Amniotic epithelial cell (primary cell): ENCODE results near the gene ZC3H12C.
"Not testable (repeated sequence)": the region's sequence is repeated elsewhere in the genome, so short reads cannot be mapped to it uniquely, and the experiment has no call there.

Experiments used
- DNase-seq: peaks from one replicate; pipeline ENCODE4 v3.0.0-alpha.2; 2010; ENCODE audit warnings: low read depth

Gene ZC3H12C

DNA sequence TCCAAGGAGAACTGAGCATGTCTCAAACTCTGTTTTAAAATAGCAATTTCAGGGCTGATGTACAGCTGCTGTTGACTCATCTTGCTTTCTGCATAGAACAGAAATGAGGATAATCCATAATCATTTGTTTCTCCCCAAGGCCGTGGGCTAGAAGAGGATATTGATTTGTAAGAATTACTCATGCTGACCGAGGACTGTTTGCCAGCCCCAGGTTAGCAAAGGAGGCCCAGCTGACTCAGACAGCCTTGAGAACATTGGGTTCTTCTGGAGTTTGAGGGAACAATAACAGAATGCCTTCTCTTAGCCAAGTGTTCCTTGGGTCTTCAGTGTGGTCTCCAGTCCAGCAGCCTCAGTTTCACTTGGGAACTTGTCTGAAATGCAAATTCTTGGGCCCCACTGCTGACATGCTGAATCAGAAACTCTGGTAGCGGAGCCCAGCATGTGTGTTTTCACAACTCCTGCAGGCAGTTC is 92.0 kb downstream of the ZC3H12C start:
- DNase-seq, result peak; percentile 98

GRCh38 chr11:110185599-110185998 is 92.4 kb downstream of the ZC3H12C start:
- DNase-seq, result no peak

GRCh38 chr11:110186456-110186855 is 93.3 kb downstream of the ZC3H12C start:
- DNase-seq, result no peak

DNA sequence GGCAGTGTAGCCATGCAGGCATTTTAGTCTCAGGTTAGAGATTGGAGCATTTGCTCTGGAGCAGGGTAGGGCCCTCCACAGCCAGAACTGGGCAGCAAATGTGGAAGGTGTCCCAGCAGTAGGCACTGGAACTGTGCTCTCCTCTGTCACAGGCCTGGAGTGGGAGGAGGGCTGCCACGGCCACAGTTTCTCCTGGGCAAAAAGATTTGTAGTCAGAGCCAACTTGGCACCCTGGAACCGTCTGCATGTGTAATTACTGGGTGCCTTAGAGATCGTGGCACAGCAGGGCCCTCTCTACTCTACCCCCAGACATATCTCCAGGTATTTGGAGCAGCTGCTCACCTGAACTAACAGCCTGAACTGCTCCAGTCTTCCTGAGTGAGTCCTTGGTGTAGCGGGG is 93.7 kb downstream of the ZC3H12C start:
- no peak for DNase-seq

GRCh38 chr11:110187731-110188130 is 94.5 kb downstream of the ZC3H12C start:
- DNase-seq, result no peak

GRCh38 chr11:110190885-110191284 is 97.7 kb downstream of the ZC3H12C start:
- DNase-seq, result no peak

DNA sequence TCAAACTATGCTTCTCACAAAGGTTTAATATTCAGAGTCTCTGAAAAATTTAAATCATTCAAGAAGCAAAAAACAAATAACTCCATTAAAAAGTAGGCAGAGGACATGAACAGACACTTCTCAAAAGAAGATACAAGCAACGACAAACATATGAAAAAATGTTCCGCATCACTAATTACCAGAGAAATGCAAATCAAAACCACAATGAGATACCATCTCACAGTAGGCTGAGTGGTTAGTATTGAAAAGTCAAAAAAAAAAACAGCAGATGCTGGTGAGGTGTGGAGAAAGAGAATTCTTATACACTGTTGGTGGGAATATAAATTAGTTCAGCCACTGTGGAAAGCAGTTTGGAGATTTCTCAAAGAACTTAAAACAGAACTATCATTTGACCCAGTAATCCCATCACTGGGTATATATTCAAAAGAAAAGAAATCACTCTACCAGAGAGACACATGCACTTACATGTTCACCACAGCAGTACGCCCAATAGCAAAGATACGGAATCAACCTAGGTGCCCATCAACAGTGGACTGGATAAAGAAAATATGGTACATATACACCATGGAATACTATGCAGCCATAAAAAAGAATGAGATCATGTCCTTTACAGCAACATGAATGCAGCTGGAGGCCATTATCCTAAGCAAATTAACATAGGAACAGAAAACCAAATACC is 99.6 kb downstream of the ZC3H12C start:
- DNase-seq, result not testable (repeated sequence)

- peak; percentile 98 for DNase-seq
These were observed 101.1 kb downstream of the ZC3H12C start for GRCh38 chr11:110194211-110194766.

- DNase-seq, result peak; percentile 96
These were observed 103.1 kb downstream of the ZC3H12C start for GRCh38 chr11:110196241-110196754.

DNA sequence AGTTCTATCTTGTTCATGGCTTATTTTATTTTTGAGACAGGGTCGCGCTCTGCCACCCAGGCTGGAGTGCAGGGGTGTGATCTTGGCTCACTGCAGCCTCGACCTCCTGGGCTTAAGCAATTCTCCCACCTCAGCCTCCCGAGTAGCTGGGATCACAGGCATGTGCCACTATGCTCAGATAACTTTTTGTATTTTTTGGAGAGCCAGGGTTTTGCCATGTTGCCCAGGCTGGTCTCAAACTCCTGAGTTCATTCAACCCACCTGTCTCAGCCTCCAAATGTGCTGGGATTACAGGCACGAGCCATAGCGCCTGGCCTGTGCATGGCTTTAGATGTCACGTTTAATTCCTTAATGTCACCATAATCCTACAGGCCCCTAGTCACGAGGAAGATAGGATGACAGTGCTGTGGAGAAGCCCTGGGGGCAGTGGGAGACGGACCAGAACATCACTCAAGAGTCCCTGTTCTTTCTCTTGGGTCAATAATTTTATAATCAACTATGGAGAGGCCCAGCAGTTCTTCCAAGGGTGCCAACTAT is 103.8 kb downstream of the ZC3H12C start:
- no peak for DNase-seq

DNA sequence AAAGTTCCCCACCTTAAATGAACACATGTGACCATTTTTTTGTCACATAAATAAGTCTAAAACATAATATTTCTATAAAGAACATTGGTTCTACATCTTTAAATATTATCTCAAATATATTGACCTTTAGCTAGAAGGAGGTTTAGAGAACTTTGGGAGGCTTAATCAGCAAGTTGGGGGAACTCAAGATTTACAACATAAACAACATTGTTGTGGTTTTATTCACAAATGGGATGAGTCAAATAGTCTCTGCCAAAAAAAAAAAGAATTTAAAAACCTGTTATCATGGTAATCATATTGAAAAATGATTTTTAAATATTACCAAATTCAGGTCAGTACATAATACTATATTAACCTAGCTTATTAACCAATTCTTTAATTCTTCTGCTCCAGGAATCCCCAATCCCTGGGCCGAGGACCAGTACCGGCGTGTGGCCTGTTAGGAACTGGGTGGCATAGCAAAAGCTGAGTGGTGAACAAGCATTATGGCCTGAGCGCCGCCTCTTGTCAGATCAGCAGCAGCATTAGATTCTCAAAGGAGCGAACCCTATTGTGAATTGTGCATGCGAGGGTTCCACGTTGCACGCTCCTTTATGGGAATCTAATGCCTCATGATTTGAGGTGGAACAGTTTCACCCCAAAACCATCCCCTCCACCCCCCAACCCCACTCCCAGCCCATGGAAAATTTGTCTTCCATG is 105.0 kb downstream of the ZC3H12C start:
- peak; percentile 73 for DNase-seq

GRCh38 chr11:110199184-110199981 is 106.2 kb downstream of the ZC3H12C start:
- peak; percentile 96 for DNase-seq

DNA sequence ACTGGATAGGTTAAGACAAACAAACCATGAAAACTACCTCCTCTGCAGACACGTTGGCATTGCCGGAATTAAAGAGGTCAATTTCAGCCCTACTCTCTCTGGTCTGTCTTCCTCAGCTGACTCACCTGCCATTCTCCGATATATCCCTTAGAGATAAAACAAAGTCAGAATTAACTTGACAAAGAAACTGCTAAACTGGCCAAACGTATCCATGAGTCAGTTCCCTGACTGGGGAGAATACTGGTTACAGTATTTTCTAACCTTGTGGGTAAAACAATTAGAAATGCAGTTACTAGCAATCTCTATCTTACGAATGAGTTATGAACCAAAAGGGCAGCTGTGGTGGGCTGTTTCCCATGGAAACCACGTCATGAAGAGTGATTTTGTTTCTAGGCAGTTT is 107.0 kb downstream of the ZC3H12C start:
- DNase-seq, result peak; percentile 87

- DNase-seq, result no peak
These were observed 107.6 kb downstream of the ZC3H12C start for GRCh38 chr11:110200836-110201235.

DNA sequence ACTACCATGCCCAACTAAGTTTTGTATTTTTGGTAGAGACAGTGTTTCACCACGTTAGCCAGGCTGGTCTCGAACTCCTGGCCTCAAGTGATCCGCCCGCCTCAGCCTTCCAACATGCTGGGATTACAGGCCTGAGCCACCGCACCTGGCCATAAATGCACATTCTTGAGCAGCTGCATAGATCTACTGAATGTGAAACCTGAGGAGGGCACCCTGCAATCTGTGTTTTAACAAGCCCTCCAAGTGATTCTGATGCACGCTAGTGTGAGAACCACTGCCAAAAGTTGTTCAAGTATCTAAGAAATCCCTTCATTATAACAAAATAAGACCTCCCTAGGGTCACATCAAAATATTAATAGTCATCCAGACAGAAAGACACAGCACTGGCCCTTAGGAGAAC is 113.9 kb downstream of the ZC3H12C start:
- no peak for DNase-seq

- peak; percentile 32 for DNase-seq
These were observed 115.6 kb downstream of the ZC3H12C start for GRCh38 chr11:110208678-110209312.

DNA sequence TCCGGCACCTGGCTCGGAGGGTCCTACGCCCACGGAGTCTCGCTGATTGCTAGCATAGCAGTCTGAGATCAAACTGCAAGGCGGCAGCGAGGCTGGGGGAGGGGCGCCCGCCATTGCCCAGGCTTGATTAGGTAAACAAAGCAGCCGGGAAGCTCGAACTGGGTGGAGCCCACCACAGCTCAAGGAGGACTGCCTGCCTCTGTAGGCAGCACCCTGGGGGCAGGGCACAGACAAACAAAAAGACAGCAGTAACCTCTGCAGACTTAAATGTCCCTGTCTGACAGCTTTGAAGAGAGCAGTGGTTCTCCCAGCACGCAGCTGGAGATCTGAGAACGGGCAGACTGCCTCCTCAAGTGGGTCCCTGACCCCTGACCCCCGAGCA is 116.1 kb downstream of the ZC3H12C start:
- not testable (repeated sequence) for DNase-seq

DNA sequence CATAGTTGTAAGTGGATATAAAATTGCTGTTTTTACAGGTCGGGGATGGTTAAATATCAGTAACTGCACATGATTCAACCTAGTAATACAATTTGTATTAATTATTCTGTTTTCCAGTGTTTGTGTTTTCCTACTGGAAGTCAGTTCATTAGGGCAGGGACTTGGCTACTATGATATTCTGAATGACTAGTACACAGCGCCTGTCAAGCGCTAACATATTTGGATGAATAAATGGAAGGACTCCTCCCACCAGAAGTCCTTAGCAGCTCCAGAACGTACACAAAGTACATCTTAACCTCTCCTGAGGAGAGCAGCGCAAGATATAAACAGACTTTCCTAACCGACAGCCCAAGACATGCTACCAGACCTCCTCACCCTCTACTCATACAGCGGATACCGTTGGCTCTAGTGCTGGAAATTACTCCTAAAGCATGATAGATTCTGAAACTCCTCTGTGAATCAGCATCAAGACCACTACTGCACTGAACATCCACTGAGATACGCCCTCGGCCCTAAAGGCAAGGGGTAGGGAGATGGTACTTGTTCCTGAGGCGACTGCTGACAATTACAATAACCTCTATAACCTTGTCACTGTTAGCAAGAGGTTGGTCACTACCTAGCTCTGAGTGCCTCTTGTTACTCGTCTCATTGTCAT is 124.2 kb downstream of the ZC3H12C start:
- peak; percentile 21 for DNase-seq

- DNase-seq, result no peak
These were observed 124.7 kb downstream of the ZC3H12C start for GRCh38 chr11:110217936-110218335.

GRCh38 chr11:110219006-110219785 is 126.0 kb downstream of the ZC3H12C start:
- peak; percentile 71 for DNase-seq
